GM20000 (cell line): ENCODE data around the gene CSGALNACT2.

Experiments used
- DNase-seq: peaks from one replicate; pipeline ENCODE4 v3.0.0; 2012; ENCODE audit warnings: low spot score
- TF ChIP-seq, protein P1 (sequence below): IDR thresholded peaks from 2 replicates; pipeline ENCODE4 v1.5.1; 2012; ENCODE audit warnings: mild to moderate bottlenecking, control low read depth; ENCODE audit errors: extremely low read depth, missing control alignments

The CSGALNACT2 gene

DNA sequence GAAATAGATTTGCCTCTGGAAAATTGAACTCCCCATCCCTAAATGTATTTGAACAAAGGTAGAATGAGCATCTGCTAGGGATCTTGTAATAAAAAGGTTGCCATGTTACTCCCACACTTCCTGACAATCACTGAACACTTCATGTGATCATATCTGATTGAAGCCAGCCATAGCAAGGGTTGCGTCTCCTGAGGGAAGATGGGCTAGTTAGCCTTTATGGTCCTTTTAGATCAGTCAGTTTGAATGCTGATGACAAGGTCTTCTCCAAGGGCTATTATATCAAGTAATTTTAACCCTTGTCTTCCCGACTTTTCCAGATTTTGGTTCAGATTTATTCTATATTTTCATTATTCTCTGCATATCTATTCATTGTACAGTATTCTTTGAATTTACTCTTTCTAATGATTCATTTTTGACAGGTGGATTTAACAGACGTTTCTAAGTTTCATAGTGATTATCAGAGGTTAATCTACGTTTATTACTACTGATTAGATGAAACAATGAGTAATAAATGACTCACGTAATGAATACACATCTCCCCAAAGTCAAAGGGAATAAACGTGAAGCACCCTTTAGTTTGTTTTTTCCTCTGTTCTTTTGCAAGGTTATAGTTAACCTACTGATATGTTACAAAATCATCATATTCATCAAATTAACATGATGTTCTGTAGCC, 28.1 kb downstream of the CSGALNACT2 start:
- DNase-seq: no peak
- TF ChIP-seq, protein P1, sequence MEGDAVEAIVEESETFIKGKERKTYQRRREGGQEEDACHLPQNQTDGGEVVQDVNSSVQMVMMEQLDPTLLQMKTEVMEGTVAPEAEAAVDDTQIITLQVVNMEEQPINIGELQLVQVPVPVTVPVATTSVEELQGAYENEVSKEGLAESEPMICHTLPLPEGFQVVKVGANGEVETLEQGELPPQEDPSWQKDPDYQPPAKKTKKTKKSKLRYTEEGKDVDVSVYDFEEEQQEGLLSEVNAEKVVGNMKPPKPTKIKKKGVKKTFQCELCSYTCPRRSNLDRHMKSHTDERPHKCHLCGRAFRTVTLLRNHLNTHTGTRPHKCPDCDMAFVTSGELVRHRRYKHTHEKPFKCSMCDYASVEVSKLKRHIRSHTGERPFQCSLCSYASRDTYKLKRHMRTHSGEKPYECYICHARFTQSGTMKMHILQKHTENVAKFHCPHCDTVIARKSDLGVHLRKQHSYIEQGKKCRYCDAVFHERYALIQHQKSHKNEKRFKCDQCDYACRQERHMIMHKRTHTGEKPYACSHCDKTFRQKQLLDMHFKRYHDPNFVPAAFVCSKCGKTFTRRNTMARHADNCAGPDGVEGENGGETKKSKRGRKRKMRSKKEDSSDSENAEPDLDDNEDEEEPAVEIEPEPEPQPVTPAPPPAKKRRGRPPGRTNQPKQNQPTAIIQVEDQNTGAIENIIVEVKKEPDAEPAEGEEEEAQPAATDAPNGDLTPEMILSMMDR: no peak

DNA sequence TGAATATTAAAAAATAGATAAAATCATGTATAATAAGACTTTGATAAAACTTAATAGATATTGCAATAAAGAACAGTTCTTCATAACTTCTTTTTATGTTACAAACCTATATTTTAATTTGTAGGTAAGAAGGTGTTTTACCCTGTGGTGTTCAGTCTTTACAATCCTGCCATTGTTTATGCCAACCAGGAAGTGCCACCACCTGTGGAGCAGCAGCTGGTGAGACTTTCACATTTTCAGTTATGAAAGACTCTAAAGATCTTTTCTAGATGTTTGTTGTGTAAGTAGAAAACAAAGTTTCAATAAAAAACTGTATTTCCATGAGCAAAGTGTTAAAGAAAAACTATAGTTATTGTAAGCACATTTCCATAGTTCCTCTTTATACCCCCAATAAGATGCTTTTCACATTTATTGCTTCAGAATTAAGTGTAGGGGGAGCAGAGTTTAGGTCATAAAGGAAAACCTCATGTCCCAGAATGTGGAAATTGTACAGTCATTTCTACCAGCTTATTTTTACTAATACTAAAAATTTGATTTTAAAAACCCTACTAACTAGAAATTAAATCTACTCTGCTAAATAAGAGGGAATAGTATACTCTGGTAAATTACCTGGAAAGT, 28.7 kb downstream of the CSGALNACT2 start:
- TF ChIP-seq, protein P1: no peak

GRCh38 chr10:43167498-43167889, 29.2 kb downstream of the CSGALNACT2 start:
- TF ChIP-seq, protein P1: no peak
- no peak for DNase-seq

More for the DNA sequence above, 28.7 kb downstream of the CSGALNACT2 start:
- no peak for DNase-seq

DNA sequence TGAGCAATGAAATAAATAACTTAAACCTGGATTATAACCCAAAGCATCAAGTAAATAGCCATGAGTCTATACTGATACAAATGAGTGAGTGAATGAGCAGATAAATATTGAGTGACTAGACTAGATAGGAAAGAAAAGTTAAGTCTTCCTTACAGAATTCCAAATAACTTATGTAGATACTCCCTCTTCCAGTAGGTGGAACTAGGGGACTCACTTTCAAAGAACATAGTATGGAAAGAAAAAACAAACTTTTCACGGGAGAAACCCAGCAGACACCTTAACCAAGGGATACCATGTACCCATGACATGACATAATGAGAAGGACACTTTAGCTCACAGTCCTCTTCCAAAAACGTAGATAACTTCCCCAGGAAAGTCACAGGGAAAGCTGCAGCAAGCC, 32.2 kb downstream of the CSGALNACT2 start:
- TF ChIP-seq, protein P1: no peak
- no peak for DNase-seq

DNA sequence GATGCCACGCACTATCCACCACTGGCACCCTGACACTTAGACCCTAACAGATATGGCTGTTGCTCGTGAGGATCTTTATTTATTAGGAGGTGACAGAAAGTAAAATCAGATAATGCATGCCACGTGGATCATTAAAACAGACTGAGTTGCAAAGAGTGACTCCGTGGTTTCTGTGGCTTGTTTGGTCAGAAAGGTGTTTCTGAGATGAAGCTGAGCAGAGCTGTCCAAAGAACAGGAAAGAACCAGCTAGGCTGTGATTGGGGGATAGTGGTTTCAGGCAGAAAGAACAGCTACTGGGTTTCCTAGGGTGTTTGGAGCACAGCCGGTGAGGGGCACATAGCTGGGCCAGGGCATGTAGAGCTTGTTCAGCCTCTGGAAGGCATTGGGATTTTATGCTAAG, 34.4 kb downstream of the CSGALNACT2 start:
- DNase-seq: no peak
- TF ChIP-seq, protein P1: no peak

GRCh38 chr10:43173120-43173519, 34.9 kb downstream of the CSGALNACT2 start:
- DNase-seq: no peak
- TF ChIP-seq, protein P1: no peak

GRCh38 chr10:43174969-43175368, 36.7 kb downstream of the CSGALNACT2 start:
- TF ChIP-seq, protein P1: no peak
- DNase-seq: no peak
